H9 (cell line): ENCODE measurements around the gene FPR2. TPM values are rescaled to one million over a fixed set of nuclear protein-coding genes. Genes with fewer than 3 reads are reported as not detected.

Source experiments
- DNase-seq: peaks from one replicate; pipeline ENCODE4 v3.0.0-alpha.2; 2017
- H2AFZ ChIP-seq: one replicate; pipeline ENCODE4 v1.6.1; 2013; ENCODE audit warnings: mild to moderate bottlenecking, low read length, control low read depth, moderate library complexity
- H2AK5ac ChIP-seq: 2 replicates; pipeline ENCODE4 v1.6.1; 2013; ENCODE audit warnings: low read length, control low read depth, mixed read lengths; ENCODE audit not compliant: insufficient read length
- H2BK120ac ChIP-seq: one replicate; pipeline ENCODE4 v1.6.1; 2013; ENCODE audit warnings: low read depth, mild to moderate bottlenecking, low read length, control low read depth, inconsistent platforms; ENCODE audit not compliant: poor library complexity, severe bottlenecking
- H2BK12ac ChIP-seq: 2 replicates; pipeline ENCODE4 v1.6.1; 2013; ENCODE audit warnings: low read length, control low read depth, mixed read lengths, low read depth; ENCODE audit not compliant: insufficient read length
- H2BK15ac ChIP-seq: 2 replicates; pipeline ENCODE4 v1.6.1; 2013; ENCODE audit warnings: low read depth, low read length, control low read depth
- H2BK20ac ChIP-seq: one replicate; pipeline ENCODE4 v1.6.1; 2013; ENCODE audit warnings: low read depth, mild to moderate bottlenecking, low read length, control low read depth, inconsistent platforms; ENCODE audit not compliant: poor library complexity, severe bottlenecking
- H2BK5ac ChIP-seq: 2 replicates; pipeline ENCODE4 v1.6.1; 2013; ENCODE audit warnings: low read length, control low read depth, mixed read lengths; ENCODE audit not compliant: insufficient read length
- H3K14ac ChIP-seq: 2 replicates; pipeline ENCODE4 v1.6.1; 2013; ENCODE audit warnings: low read length, control low read depth; ENCODE audit not compliant: insufficient read depth
- H3K18ac ChIP-seq: 2 replicates; pipeline ENCODE4 v1.6.1; 2013; ENCODE audit warnings: low read depth, mild to moderate bottlenecking, mixed read lengths, low read length, control low read depth; ENCODE audit not compliant: insufficient read length
- H3K23ac ChIP-seq: 2 replicates; pipeline ENCODE4 v1.6.1; 2013; ENCODE audit warnings: low read length, control low read depth, mixed read lengths, low read depth; ENCODE audit not compliant: insufficient read length
- H3K23me2 ChIP-seq: 2 replicates; pipeline ENCODE4 v1.6.1; 2013; ENCODE audit warnings: low read depth, mild to moderate bottlenecking, mixed read lengths, low read length, control low read depth; ENCODE audit not compliant: insufficient read length, poor library complexity, severe bottlenecking
- H3K27ac ChIP-seq: 2 replicates; pipeline ENCODE4 v1.5.1; 2013; ENCODE audit warnings: low read length, control low read depth, mixed read lengths, low read depth; ENCODE audit not compliant: insufficient read length
- H3K27me3 ChIP-seq: 2 replicates; pipeline ENCODE4 v1.6.1; 2013; ENCODE audit warnings: low read length, control low read depth, inconsistent platforms; ENCODE audit not compliant: insufficient read depth
- H3K4ac ChIP-seq: 2 replicates; pipeline ENCODE4 v1.6.1; 2013; ENCODE audit warnings: low read depth, mild to moderate bottlenecking, control low read depth, inconsistent platforms, low read length, moderate library complexity
- H3K4me1 ChIP-seq: 2 replicates; pipeline ENCODE4 v1.6.1; 2013; ENCODE audit warnings: low read length, control low read depth, inconsistent platforms; ENCODE audit not compliant: insufficient read depth
- H3K4me2 ChIP-seq: 2 replicates; pipeline ENCODE4 v1.6.1; 2013; ENCODE audit warnings: low read length, control low read depth, mixed read lengths; ENCODE audit not compliant: insufficient read length, insufficient read depth
- H3K56ac ChIP-seq: 2 replicates; pipeline ENCODE4 v1.6.1; 2013; ENCODE audit warnings: low read depth, mild to moderate bottlenecking, mixed read lengths, low read length, control low read depth; ENCODE audit not compliant: insufficient read length
- H3K79me1 ChIP-seq: 2 replicates; pipeline ENCODE4 v1.6.1; 2013; ENCODE audit warnings: low read depth, mild to moderate bottlenecking, moderate library complexity, low read length, control low read depth, inconsistent platforms; ENCODE audit not compliant: insufficient read depth, poor library complexity, severe bottlenecking
- H3K79me2 ChIP-seq: 2 replicates; pipeline ENCODE4 v1.6.1; 2013; ENCODE audit warnings: low read length, control low read depth, inconsistent platforms; ENCODE audit not compliant: insufficient read depth
- H3K9ac ChIP-seq: 2 replicates; pipeline ENCODE4 v1.6.1; 2013; ENCODE audit warnings: low read length, control low read depth, mixed read lengths; ENCODE audit not compliant: insufficient read length; ENCODE audit errors: extremely low read depth
- H3K9me3 ChIP-seq: one replicate; pipeline ENCODE4 v1.6.1; 2013; ENCODE audit warnings: low read depth, low read length, inconsistent platforms; ENCODE audit not compliant: control insufficient read depth
- H3T11ph ChIP-seq: one replicate; pipeline ENCODE4 v1.6.1; 2013; ENCODE audit warnings: mild to moderate bottlenecking, low read length, control low read depth, inconsistent platforms
- H4K20me1 ChIP-seq: one replicate; pipeline ENCODE4 v1.6.1; 2013; ENCODE audit not compliant: control insufficient read depth, insufficient read length, insufficient read depth
- H4K5ac ChIP-seq: 2 replicates; pipeline ENCODE4 v1.6.1; 2013; ENCODE audit warnings: low read depth, mild to moderate bottlenecking, mixed read lengths, low read length, control low read depth; ENCODE audit not compliant: insufficient read length
- H4K8ac ChIP-seq: replicated peaks from 2 replicates; pipeline ENCODE4 v1.6.1; 2013; ENCODE audit warnings: low read length, control low read depth, mixed read lengths, low read depth; ENCODE audit not compliant: insufficient read length
- H4K91ac ChIP-seq: 2 replicates; pipeline ENCODE4 v1.6.1; 2013; ENCODE audit warnings: low read depth, mild to moderate bottlenecking, moderate library complexity, mixed read lengths, low read length, control low read depth; ENCODE audit not compliant: insufficient read length
- H3K27ac Mint-ChIP-seq, 3 experiments: 2 replicates in 2 of 3; 3 replicates in 1 of 3; pipeline ENCODE4 v1.8.0; 2020 to 2021; ENCODE audit warnings: mixed read lengths in 3 of 3, mild to moderate bottlenecking in 1 of 3, moderate library complexity in 1 of 3
- H3K27me3 Mint-ChIP-seq: 2 replicates; pipeline ENCODE4 v1.8.0; 2021; ENCODE audit warnings: low read depth, mild to moderate bottlenecking, moderate library complexity, mixed read lengths
- H3K36me3 Mint-ChIP-seq, 3 experiments: 2 replicates in 2 of 3; 3 replicates in 1 of 3; pipeline ENCODE4 v1.8.0; 2020 to 2021; ENCODE audit warnings: low read depth in 3 of 3, mixed read lengths in 3 of 3; ENCODE audit not compliant: insufficient read depth in 1 of 3
- H3K4me1 Mint-ChIP-seq, 2 experiments: 2 replicates each; pipeline ENCODE4 v1.8.0; 2020; ENCODE audit warnings: mixed read lengths in 2 of 2
- H3K4me3 Mint-ChIP-seq, 2 experiments: 2 replicates in 1 of 2; 3 replicates in 1 of 2; pipeline ENCODE4 v1.8.0; 2020 to 2021; ENCODE audit warnings: mild to moderate bottlenecking in 2 of 2, mixed read lengths in 2 of 2, moderate library complexity in 1 of 2
- H3K9me3 Mint-ChIP-seq, 2 experiments: 2 replicates in 1 of 2; 3 replicates in 1 of 2; pipeline ENCODE4 v1.8.0; 2020; ENCODE audit warnings: mild to moderate bottlenecking in 2 of 2, mixed read lengths in 2 of 2, moderate library complexity in 1 of 2
- WGBS: extraction: QIAGEN DNeasy Blood & Tissue Kit; methylation state at CpG from one replicate; pipeline ENCODE4 v1.1.7; 2013; ENCODE audit warnings: missing lambda C conversion rate, low lambda C conversion rate, mixed read lengths; ENCODE audit not compliant: insufficient read length; ENCODE audit errors: extremely low coverage; 5-methylcytosine and 5-hydroxymethylcytosine counted together
- total RNA-seq: library from RNA; stranded (reverse); gene quantifications from 2 replicates; pipeline ENCODE4 v1.2.1, GENCODE V29; 2021
- TF ChIP-seq, protein P1 (sequence below): fragments of 200-600 bp; sonication (generic); conservative IDR thresholded peaks from 3 replicates; pipeline ENCODE4 v1.8.0; 2021; ENCODE audit warnings: antibody characterized with exemption, mild to moderate bottlenecking

The FPR2 gene
- total RNA-seq, 1 experiment from 2014 or later, result not detected

DNA sequence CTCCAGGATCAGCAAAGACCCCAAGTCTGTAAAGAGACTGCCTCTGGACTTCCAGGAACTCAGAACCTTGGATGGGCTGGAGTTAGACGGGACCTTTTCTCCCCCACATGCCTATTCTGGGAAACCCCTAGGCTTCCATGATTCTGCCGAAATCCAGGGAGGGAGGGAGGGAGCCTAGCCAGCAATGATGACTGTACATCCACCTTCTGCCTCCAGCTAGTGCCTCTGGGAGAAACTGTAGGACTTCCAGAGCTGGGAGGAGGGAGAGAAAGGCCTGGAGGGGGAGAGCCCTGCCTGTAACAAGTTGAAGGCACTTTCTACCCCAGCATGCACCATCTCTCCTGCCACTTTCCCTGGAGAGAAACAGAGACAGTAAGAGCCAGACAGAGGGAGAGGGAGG is 31.2 kb upstream of the FPR2 start:
- Histone ChIP-seq H3K14ac (no peak overlapping the region), H3K56ac (no peak overlapping the region), H3T11ph (no peak overlapping the region), H2BK5ac (no peak overlapping the region), H4K91ac (no peak overlapping the region), H3K9ac (no peak overlapping the region), H3K4me1 (no peaks in the 10 kb centered on the region; the same call in 1 of the 2 replicates), H3K18ac (no peak overlapping the region), H3K4ac (no peak overlapping the region), H3K9me3 (no peaks in the 10 kb centered on the region), H3K27ac (no peak overlapping the region), H4K20me1 (no peaks in the 10 kb centered on the region), H2BK15ac (no peak overlapping the region), H2BK120ac (no peak overlapping the region), H2AK5ac (no peak overlapping the region), H3K79me1 (no peaks in the 10 kb centered on the region), H4K5ac (no peak overlapping the region), H3K4me2 (no peak overlapping the region), H2AFZ (no peak overlapping the region), H3K23me2 (no peaks in the 10 kb centered on the region), H3K79me2 (no peaks in the 10 kb centered on the region), H4K8ac (no peak overlapping the region), H3K23ac (no peak overlapping the region), H2BK12ac (no peak overlapping the region), H2BK20ac (no peak overlapping the region), H3K27me3 (no peaks in the 10 kb centered on the region)
- peaks cover 3 to 30% of the 10 kb centered on the region in 2 experiments for H3K4me1 Mint-ChIP-seq
- WGBS, result no CpG with 5 or more reads among the region's 2 CpGs
- no peak overlapping the region for H3K27ac Mint-ChIP-seq
- H3K9me3 Mint-ChIP-seq, result peaks cover 16 to 80% of the 10 kb centered on the region in 2 experiments
- H3K4me3 Mint-ChIP-seq, result no peak overlapping the region
- TF ChIP-seq, protein P1, sequence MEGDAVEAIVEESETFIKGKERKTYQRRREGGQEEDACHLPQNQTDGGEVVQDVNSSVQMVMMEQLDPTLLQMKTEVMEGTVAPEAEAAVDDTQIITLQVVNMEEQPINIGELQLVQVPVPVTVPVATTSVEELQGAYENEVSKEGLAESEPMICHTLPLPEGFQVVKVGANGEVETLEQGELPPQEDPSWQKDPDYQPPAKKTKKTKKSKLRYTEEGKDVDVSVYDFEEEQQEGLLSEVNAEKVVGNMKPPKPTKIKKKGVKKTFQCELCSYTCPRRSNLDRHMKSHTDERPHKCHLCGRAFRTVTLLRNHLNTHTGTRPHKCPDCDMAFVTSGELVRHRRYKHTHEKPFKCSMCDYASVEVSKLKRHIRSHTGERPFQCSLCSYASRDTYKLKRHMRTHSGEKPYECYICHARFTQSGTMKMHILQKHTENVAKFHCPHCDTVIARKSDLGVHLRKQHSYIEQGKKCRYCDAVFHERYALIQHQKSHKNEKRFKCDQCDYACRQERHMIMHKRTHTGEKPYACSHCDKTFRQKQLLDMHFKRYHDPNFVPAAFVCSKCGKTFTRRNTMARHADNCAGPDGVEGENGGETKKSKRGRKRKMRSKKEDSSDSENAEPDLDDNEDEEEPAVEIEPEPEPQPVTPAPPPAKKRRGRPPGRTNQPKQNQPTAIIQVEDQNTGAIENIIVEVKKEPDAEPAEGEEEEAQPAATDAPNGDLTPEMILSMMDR, result no peak
- H3K36me3 Mint-ChIP-seq, result peaks cover 0 to 2% (median 0%) of the 10 kb centered on the region in 3 experiments; a peak in 3 of 7 replicates
- peaks cover 23% of the 10 kb centered on the region for H3K27me3 Mint-ChIP-seq
- DNase-seq, result no peak
